Subcutaneous adipose tissue (tissue), 4 donors: Measurements from ENCODE around the gene IL2RA. TPM values are rescaled to one million over a fixed set of nuclear protein-coding genes. Genes with fewer than 3 reads are reported as not detected.

Source experiments
- total RNA-seq, 4 donors: library from RNA; depleted of rRNA; stranded (reverse); fragments of >200 nt; gene quantifications; one replicate each; pipeline ENCODE4 v1.1.0, GENCODE V29; 2016
- TF ChIP-seq, protein P1 (sequence below): fragments of 450-650 bp; IDR thresholded peaks from one replicate; pipeline ENCODE4 v1.5.1; 2016; ENCODE audit warnings: low read depth, mild to moderate bottlenecking, control low read depth, antibody characterized with exemption, moderate library complexity

Gene IL2RA
- total RNA-seq, 4 donors from 2014 or later: 0.34 to 2.4 (median 1.5) TPM; not detected in 1

DNA sequence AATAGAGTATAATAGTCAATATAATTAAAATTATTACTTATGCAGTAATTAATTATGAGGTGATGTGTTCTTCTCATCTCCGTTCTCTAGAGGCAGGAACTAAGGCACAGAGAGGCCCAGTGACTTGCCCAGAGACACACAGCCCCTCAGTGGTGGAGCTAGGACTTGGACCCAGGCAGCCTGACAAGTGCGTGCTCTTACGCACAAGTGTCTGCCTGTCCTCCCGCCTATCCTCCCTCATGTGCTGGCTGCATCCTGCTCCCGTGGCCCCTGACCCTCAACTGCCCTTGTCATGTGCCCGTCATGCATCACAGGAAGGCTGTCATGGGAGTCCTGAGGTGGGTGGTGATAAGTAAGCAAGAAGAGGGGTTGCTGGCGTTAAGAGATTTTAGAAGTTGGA lies 14.3 kb downstream of the IL2RA start:
- TF ChIP-seq, protein P1, sequence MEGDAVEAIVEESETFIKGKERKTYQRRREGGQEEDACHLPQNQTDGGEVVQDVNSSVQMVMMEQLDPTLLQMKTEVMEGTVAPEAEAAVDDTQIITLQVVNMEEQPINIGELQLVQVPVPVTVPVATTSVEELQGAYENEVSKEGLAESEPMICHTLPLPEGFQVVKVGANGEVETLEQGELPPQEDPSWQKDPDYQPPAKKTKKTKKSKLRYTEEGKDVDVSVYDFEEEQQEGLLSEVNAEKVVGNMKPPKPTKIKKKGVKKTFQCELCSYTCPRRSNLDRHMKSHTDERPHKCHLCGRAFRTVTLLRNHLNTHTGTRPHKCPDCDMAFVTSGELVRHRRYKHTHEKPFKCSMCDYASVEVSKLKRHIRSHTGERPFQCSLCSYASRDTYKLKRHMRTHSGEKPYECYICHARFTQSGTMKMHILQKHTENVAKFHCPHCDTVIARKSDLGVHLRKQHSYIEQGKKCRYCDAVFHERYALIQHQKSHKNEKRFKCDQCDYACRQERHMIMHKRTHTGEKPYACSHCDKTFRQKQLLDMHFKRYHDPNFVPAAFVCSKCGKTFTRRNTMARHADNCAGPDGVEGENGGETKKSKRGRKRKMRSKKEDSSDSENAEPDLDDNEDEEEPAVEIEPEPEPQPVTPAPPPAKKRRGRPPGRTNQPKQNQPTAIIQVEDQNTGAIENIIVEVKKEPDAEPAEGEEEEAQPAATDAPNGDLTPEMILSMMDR: no peak

DNA sequence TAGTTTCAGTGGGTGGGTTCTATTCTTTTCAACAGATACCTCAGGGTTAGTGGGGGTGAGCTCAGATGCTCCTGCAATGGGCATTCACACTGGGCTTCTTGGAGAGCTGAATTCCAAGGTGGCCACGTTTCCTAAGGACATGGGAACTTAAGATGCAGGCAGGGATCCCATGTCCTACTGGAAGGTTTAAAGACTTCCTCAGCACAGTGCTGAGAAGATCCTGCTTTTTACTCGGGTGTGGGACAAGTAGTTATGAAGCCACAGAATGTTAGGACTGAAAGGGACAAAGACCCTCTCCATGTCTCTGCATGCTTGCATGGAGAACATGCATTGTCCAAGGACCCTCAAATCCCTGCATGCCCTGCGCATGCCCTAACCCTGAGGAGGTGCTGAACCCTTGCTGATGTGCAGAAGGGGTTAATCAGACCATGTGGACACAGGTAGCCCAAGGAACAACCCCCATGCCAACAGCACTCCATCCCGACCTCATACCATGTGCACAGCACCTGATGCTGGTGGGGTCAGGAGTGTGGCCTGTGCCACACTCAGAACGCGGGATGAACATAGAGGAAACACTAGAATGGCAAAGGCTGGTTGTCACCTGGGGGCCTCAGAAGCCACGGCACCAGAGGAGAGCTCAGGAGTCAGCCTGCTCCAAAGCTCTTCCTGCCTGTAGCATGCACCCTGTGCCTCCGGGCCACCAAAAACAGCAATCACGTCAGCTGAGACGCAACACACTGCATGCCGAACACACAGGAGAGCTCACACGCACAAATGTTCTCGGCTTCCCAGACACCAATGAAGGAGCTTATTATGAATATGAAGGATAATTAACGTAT lies 15.2 kb downstream of the IL2RA start:
- TF ChIP-seq, protein P1: no peak

- TF ChIP-seq, protein P1: no peak
These were observed 16.0 kb downstream of the IL2RA start for GRCh38 chr10:6045878-6046772.

DNA sequence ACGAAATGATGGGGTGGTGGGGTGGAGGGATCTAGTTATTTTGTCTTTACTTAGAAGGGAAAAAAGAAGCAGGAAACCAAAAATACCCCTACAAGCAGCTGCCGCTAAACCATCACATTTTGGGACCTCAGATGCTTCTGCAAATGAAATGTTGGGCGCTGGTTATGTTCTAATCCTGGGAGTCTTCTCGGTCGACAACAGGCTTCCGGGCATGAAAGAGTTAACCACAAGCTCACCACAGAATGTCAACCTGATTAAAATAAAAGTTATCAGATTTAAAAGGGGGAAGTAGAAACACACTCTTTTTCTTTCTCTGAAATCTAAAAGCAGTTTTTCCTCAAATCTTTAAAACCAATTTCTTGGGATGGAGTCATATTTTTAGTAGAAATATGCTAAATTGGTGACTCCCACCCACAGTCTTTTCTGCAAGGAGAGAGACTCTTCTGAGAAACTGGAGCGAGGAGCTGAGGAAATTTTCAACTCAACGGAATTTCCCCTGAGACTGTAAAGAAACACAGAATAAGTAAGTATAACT lies 16.8 kb downstream of the IL2RA start:
- TF ChIP-seq, protein P1: no peak

- TF ChIP-seq, protein P1: no peak
These were observed 17.3 kb downstream of the IL2RA start for GRCh38 chr10:6044751-6045313.

GRCh38 chr10:6044060-6044459 lies 18.1 kb downstream of the IL2RA start:
- TF ChIP-seq, protein P1: no peak
